Peyer's patch (tissue), 4 donors: ENCODE results near the gene CRMP1.

ENCODE experiments used
- CTCF ChIP-seq, 6 experiments: fragments of 450-650 bp in 4 of 6; fragments of 200-600 bp in 2 of 6; sonication (generic) in 1 of 6; IDR thresholded peaks; one replicate each; pipeline ENCODE4 v1.5.1; 2017 to 2019; ENCODE audit warnings: antibody characterized with exemption in 6 of 6, mild to moderate bottlenecking in 3 of 6, moderate library complexity in 1 of 6
- POLR2A ChIP-seq, 2 donors: fragments of 450-650 bp; IDR thresholded peaks; one replicate each; pipeline ENCODE4 v1.5.1; 2017; ENCODE audit warnings: antibody characterized with exemption in 2 of 2, mild to moderate bottlenecking in 2 of 2, moderate library complexity in 2 of 2

- TF ChIP-seq CTCF (IDR thresholded peaks at IDR 0.05) (peak in 2 of 6 experiments; percentile 8 to 11), POLR2A (IDR thresholded peaks at IDR 0.05) (no peak)
Measured at GRCh38 chr4:5824635-5825034, 68.3 kb downstream of the CRMP1 start.
